Measurements from ENCODE around the gene RNF4. TPM values are rescaled to one million over a fixed set of nuclear protein-coding genes. Genes with fewer than 3 reads are reported as not detected.

The RNF4 gene
- total and polyA plus RNA-seq, 12 donors = 13.4 to 42.1 (median 29.7) TPM

- WGBS, 2 donors = 49 to 60% methylated on average over 10 of the region's 10 CpGs
- TF ChIP-seq CTCF (IDR thresholded peaks at IDR 0.05) = peak in 5 of 9 donors; percentile 9 to 40 (median 24)
- ATAC-seq = peak in 2 of 8 donors; percentile 46 to 57
- Histone ChIP-seq H3K36me3 (no peaks in the 10 kb centered on the region), H3K27ac (no peak overlapping the region), H3K27me3 (peaks cover 0 to 3% (median 0%) of the 10 kb centered on the region in 7 donors), H3K4me3 (no peak overlapping the region), H3K4me1 (no peaks in the 10 kb centered on the region), H3K9me3 (no peaks in the 10 kb centered on the region)
- intact Hi-C loops (cut with DNase I) = loop anchor here in 2 of 10 donors (10.0 kb wide), 2 partner anchors 212 to 222 kb away; no protein-coding TSS in a partner anchor
- DNase-seq = no peak
Observed at GRCh38 chr4:2436301-2436700, 32.6 kb upstream of the RNF4 start.

GRCh38 chr4:2436761-2437474, 32.0 kb upstream of the RNF4 start:
- intact Hi-C loops (cut with DNase I) = loop anchor here in 2 of 10 donors (10.0 kb wide), 2 partner anchors 212 to 222 kb away; no protein-coding TSS in a partner anchor
- 81 to 87% methylated on average over 30 of the region's 30 CpGs for WGBS, 2 donors
- DNase-seq (no peak), ATAC-seq (peak in 1 of 8 donors; percentile 24)
- Histone ChIP-seq H3K27ac (no peak overlapping the region), H3K4me1 (peaks cover 0 to 5% (median 0%) of the 10 kb centered on the region in 9 donors), H3K36me3 (no peaks in the 10 kb centered on the region), H3K9me3 (no peaks in the 10 kb centered on the region), H3K27me3 (peaks cover 0 to 3% (median 0%) of the 10 kb centered on the region in 7 donors), H3K4me3 (no peak overlapping the region)
- no peak for TF ChIP-seq CTCF (IDR thresholded peaks at IDR 0.05)

GRCh38 chr4:2437475-2438215, 31.3 kb upstream of the RNF4 start:
- H3K27ac ChIP-seq = no peak overlapping the region
- DNase-seq = no peak
- H3K36me3 ChIP-seq = no peaks in the 10 kb centered on the region
- H3K4me1 ChIP-seq = peaks cover 0 to 6% (median 0%) of the 10 kb centered on the region in 9 donors
- no peaks in the 10 kb centered on the region for H3K9me3 ChIP-seq
- ATAC-seq = no peak
- H3K27me3 ChIP-seq = peaks cover 0 to 3% (median 0%) of the 10 kb centered on the region in 7 donors
- intact Hi-C loops (cut with DNase I) = loop anchor here in 2 of 10 donors (10.0 kb wide), 2 partner anchors 213 to 223 kb away; no protein-coding TSS in a partner anchor
- no peak overlapping the region for H3K4me3 ChIP-seq
- 87 to 93% methylated on average over 25 of the region's 25 CpGs for WGBS, 2 donors
- no peak for TF ChIP-seq CTCF (IDR thresholded peaks at IDR 0.05)

All from heart right ventricle (tissue), 16 donors.